Measurements from ENCODE around the gene CFAP43.
"Not testable (repeated sequence)": the region's sequence is repeated elsewhere in the genome, so short reads cannot be mapped to it uniquely, and the experiment has no call there.

CFAP43 gene

DNA sequence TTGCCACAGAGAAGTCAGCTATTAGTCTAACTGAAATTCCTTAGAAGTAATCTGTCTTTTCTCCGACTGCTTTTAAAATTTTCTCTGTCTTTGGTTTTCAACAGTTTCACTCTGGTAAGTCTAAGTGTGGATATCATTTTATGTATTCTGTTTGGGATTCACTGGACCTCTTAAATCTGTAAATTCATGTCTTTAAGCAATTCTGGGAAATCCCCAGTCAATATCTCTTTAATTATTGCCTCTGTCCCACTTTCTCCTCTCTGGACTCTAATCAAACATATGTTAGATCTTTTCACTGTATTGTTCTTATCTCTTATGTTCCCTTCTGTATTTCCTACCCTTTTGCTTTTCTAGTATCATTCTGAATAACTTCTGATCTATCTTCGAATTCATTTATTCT is 29.9 kb downstream of the CFAP43 start:
- H3K9ac ChIP-seq (ENCODE audit: low read depth, low read length): no peak overlapping the region
- H3K4me1 ChIP-seq (ENCODE audit: control insufficient read depth, insufficient read depth, low read length): no peaks in the 10 kb centered on the region
- no peaks in the 10 kb centered on the region for H3K36me3 ChIP-seq (ENCODE audit: control insufficient read depth, insufficient read depth, low read length)
- H3K4me3 ChIP-seq (ENCODE audit: low read depth, low read length): no peak overlapping the region
- no peaks in the 10 kb centered on the region for H3K27me3 ChIP-seq (ENCODE audit: control insufficient read depth, insufficient read depth, low read length)
- no peaks in the 10 kb centered on the region for H3K9me3 ChIP-seq (ENCODE audit: control insufficient read depth, insufficient read depth, low read length)

DNA sequence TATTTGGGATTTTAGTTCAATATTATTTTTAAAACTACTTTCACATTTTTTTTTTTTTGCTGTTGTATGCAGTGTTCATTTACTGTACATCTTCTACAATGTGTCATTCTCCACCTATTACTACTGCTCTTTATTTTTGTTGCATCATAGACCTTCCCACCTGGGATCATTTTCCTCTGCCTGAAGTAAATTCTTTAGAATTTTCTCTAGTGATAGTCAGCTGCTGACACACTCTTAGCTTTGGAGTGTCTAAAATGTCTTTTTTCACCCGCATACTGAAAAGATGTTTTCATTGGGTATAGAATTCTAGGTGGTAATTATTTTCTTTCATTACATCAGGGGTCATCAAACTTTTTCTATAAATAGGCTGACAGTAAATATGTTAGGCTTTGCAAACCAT is 30.5 kb downstream of the CFAP43 start:
- no peak overlapping the region for H3K4me3 ChIP-seq (ENCODE audit: low read depth, low read length)
- H3K36me3 ChIP-seq (ENCODE audit: control insufficient read depth, insufficient read depth, low read length): no peaks in the 10 kb centered on the region
- H3K9me3 ChIP-seq (ENCODE audit: control insufficient read depth, insufficient read depth, low read length): no peaks in the 10 kb centered on the region
- H3K4me1 ChIP-seq (ENCODE audit: control insufficient read depth, insufficient read depth, low read length): no peaks in the 10 kb centered on the region
- H3K9ac ChIP-seq (ENCODE audit: low read depth, low read length): no peak overlapping the region
- H3K27me3 ChIP-seq (ENCODE audit: control insufficient read depth, insufficient read depth, low read length): no peaks in the 10 kb centered on the region

DNA sequence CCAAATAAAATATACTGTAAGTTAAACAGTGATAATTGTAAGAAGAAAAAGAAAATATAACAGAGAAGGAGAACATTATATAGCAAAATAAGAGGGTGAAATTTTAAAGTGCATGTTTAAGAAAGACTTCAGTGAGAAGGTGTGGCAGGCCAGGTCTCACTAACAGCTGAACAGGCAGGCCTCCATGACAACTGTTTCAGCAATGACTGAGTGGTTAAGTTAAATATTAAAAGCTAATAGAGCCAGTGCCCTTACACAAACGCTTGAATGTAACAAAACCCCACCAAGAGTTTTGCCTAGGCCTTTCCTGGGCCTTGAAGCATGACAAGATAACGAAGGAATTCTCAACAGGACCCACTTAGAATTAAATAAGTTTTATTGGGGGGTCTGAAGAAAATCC is 32.6 kb downstream of the CFAP43 start:
- no peak overlapping the region for H3K4me3 ChIP-seq (ENCODE audit: low read depth, low read length)
- H3K9ac ChIP-seq (ENCODE audit: low read depth, low read length): no peak overlapping the region
- no peaks in the 10 kb centered on the region for H3K27me3 ChIP-seq (ENCODE audit: control insufficient read depth, insufficient read depth, low read length)
- H3K4me1 ChIP-seq (ENCODE audit: control insufficient read depth, insufficient read depth, low read length): no peaks in the 10 kb centered on the region
- H3K9me3 ChIP-seq (ENCODE audit: control insufficient read depth, insufficient read depth, low read length): no peaks in the 10 kb centered on the region
- H3K36me3 ChIP-seq (ENCODE audit: control insufficient read depth, insufficient read depth, low read length): no peaks in the 10 kb centered on the region

DNA sequence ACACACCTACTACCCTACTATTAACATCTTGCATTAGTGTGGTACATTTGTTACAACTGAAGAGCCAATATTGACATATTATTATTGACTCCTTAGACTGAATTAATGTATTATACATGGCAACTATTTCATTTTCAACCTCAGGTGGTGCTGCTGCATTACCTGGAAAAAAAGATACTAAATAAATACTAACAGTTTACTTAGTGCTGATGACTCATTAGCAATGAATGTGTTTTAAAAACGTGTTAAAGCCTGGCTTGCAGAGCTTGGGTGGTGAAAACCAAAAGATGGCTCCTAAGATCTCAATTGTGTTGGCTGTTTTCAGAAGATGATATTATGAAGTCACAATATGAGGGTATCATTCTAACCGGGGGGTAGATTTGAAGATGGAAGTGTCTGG is 34.8 kb downstream of the CFAP43 start:
- Histone ChIP-seq H3K9ac (ENCODE audit: low read depth, low read length) (no peak overlapping the region), H3K27me3 (ENCODE audit: control insufficient read depth, insufficient read depth, low read length) (no peaks in the 10 kb centered on the region), H3K36me3 (ENCODE audit: control insufficient read depth, insufficient read depth, low read length) (no peaks in the 10 kb centered on the region), H3K9me3 (ENCODE audit: control insufficient read depth, insufficient read depth, low read length) (no peaks in the 10 kb centered on the region), H3K4me1 (ENCODE audit: control insufficient read depth, insufficient read depth, low read length) (no peaks in the 10 kb centered on the region), H3K4me3 (ENCODE audit: low read depth, low read length) (no peak overlapping the region)

DNA sequence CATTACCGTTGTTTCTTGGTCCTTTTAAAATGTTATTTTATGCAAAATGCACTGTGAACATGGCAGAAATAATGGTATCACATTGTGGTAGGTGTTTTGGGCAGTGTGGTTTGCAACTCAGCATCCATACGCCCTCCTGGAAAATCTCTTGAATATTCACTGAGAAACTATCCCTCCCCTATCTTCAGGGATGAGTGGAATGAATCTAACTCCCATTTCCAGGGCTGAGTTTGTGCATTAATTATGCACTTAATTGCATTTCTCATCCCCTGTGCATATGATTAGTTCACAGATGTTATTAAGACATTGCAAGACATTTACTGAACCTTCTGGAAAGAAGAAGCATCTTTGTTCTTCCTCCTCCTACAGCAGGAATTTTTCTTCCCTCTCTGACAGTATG is 36.5 kb downstream of the CFAP43 start:
- Histone ChIP-seq H3K4me1 (ENCODE audit: control insufficient read depth, insufficient read depth, low read length) (no peaks in the 10 kb centered on the region), H3K4me3 (ENCODE audit: low read depth, low read length) (no peak overlapping the region), H3K9ac (ENCODE audit: low read depth, low read length) (no peak overlapping the region), H3K27me3 (ENCODE audit: control insufficient read depth, insufficient read depth, low read length) (no peaks in the 10 kb centered on the region), H3K9me3 (ENCODE audit: control insufficient read depth, insufficient read depth, low read length) (no peaks in the 10 kb centered on the region), H3K36me3 (ENCODE audit: control insufficient read depth, insufficient read depth, low read length) (no peaks in the 10 kb centered on the region)

DNA sequence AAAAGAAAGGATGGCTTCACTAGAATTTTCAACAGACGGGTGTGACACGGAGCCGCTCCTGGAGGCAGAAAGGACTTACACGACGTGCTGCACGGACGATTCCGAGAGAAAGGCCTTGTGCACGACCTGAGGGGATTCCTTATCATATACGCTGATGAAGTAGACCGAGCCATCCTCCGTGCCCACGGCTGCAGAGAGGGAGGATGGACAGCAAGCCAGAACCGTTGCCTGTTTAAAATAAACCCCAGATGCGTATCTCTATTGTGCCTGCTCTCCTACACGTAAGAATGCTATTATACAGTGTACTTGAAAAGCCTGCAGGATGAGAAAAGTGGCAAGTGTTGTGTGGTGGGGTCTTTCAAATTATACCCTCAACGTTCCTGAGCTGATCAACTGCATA is 38.4 kb downstream of the CFAP43 start:
- H3K4me1 ChIP-seq (ENCODE audit: control insufficient read depth, insufficient read depth, low read length): no peaks in the 10 kb centered on the region
- H3K9me3 ChIP-seq (ENCODE audit: control insufficient read depth, insufficient read depth, low read length): no peaks in the 10 kb centered on the region
- H3K36me3 ChIP-seq (ENCODE audit: control insufficient read depth, insufficient read depth, low read length): no peaks in the 10 kb centered on the region
- no peaks in the 10 kb centered on the region for H3K27me3 ChIP-seq (ENCODE audit: control insufficient read depth, insufficient read depth, low read length)
- H3K4me3 ChIP-seq (ENCODE audit: low read depth, low read length): no peak overlapping the region
- no peak overlapping the region for H3K9ac ChIP-seq (ENCODE audit: low read depth, low read length)

DNA sequence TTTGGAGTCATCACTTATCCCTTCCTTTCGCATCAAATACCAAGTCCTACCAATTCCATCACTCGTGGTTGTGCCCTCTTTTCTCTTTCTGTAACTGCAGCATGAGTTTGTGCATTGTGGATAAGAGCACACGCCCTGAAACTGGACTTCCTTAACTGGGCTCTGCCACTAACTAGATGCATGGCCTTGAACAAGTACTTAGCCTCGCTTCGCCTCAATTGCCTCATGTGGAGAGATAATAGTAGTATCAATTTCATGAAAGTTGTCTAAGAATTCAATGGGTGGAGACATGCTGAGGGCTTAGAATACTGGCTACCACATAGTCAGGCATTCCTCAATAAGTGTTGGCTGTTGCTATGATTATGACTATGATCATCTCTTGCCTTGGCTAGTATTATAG is 41.5 kb downstream of the CFAP43 start:
- H3K36me3 ChIP-seq (ENCODE audit: control insufficient read depth, insufficient read depth, low read length): no peaks in the 10 kb centered on the region
- H3K4me1 ChIP-seq (ENCODE audit: control insufficient read depth, insufficient read depth, low read length): no peaks in the 10 kb centered on the region
- H3K9ac ChIP-seq (ENCODE audit: low read depth, low read length): no peak overlapping the region
- no peak overlapping the region for H3K4me3 ChIP-seq (ENCODE audit: low read depth, low read length)
- H3K27me3 ChIP-seq (ENCODE audit: control insufficient read depth, insufficient read depth, low read length): no peaks in the 10 kb centered on the region
- H3K9me3 ChIP-seq (ENCODE audit: control insufficient read depth, insufficient read depth, low read length): no peaks in the 10 kb centered on the region

DNA sequence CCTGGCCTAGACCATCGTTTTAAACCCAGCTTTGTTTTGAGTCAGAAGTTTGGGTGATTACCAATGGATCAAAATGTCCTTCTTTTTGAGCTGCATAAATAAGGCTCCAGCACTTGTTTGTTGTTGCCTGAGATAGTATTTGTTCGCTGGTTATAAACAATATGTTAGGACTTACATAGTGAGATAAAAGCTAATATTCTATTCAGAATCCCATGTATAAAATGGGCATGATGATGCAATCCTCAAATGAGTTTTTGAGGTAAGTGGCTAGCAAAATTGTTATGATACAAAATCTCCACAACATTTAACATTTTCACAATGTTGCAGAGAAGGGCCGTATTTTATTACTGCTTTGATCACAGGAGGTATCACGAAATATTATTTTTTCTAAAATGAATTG is 48.5 kb downstream of the CFAP43 start:
- H3K4me1 ChIP-seq (ENCODE audit: control insufficient read depth, insufficient read depth, low read length): no peaks in the 10 kb centered on the region
- H3K27me3 ChIP-seq (ENCODE audit: control insufficient read depth, insufficient read depth, low read length): no peaks in the 10 kb centered on the region
- no peaks in the 10 kb centered on the region for H3K9me3 ChIP-seq (ENCODE audit: control insufficient read depth, insufficient read depth, low read length)
- H3K4me3 ChIP-seq (ENCODE audit: low read depth, low read length): no peak overlapping the region
- H3K9ac ChIP-seq (ENCODE audit: low read depth, low read length): no peak overlapping the region
- H3K36me3 ChIP-seq (ENCODE audit: control insufficient read depth, insufficient read depth, low read length): no peaks in the 10 kb centered on the region

DNA sequence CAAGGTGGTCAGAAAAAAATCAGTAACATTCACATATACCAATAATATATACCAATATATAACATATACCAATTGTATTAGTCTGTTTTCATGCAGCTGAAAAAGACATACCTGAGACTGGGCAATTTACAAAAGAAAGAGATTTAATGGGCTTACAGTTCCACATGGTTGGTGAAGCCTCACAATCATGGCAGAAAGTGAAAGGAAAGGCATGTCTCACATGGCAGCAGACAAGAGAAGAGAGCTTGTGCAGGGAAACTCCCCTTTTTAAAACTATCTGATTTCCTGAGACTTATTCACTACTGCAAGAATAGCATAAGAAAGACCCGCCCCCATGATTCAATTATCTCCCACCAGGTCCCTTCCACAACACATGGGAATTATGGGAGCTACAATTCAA is 58.0 kb downstream of the CFAP43 start:
- not testable (repeated sequence) for H3K9me3 ChIP-seq (ENCODE audit: control insufficient read depth, insufficient read depth, low read length); H3K36me3 ChIP-seq (ENCODE audit: control insufficient read depth, insufficient read depth, low read length); H3K4me1 ChIP-seq (ENCODE audit: control insufficient read depth, insufficient read depth, low read length); H3K4me3 ChIP-seq (ENCODE audit: low read depth, low read length); H3K9ac ChIP-seq (ENCODE audit: low read depth, low read length); H3K27me3 ChIP-seq (ENCODE audit: control insufficient read depth, insufficient read depth, low read length)

DNA sequence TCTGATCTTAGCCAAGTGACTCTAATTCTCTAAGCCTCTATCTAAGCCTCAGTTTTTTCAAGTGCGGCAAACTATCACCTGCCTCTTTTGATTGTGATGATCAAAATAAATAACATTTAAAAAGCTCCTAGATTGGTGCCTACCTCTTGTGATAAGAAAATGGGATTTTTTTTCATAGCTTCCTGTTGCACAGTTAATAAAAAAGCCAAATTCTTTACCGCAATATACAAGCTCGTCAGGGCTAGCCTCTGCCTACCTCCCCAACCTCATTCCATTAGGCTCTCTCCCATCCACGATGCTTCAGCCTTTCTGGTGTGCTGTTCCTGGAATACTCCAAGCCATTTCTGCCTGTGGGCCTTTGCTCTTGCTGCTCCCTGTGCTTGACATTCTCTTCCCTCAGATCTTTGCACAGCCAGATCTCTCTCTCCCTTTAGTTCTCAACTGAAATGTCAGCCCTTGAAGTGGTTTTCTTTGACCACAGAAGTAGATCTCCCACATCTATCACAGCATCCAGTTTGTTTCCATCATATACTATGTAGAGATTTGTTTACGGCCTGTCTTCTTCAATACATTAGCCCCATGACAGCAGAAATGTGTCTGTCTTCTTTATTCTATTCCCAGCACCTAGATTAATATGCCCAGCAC is 61.4 kb downstream of the CFAP43 start:
- Histone ChIP-seq H3K4me3 (ENCODE audit: low read depth, low read length) (no peak overlapping the region), H3K9me3 (ENCODE audit: control insufficient read depth, insufficient read depth, low read length) (peaks cover 4% of the 10 kb centered on the region), H3K9ac (ENCODE audit: low read depth, low read length) (no peak overlapping the region), H3K27me3 (ENCODE audit: control insufficient read depth, insufficient read depth, low read length) (no peaks in the 10 kb centered on the region), H3K36me3 (ENCODE audit: control insufficient read depth, insufficient read depth, low read length) (no peaks in the 10 kb centered on the region), H3K4me1 (ENCODE audit: control insufficient read depth, insufficient read depth, low read length) (no peaks in the 10 kb centered on the region)

DNA sequence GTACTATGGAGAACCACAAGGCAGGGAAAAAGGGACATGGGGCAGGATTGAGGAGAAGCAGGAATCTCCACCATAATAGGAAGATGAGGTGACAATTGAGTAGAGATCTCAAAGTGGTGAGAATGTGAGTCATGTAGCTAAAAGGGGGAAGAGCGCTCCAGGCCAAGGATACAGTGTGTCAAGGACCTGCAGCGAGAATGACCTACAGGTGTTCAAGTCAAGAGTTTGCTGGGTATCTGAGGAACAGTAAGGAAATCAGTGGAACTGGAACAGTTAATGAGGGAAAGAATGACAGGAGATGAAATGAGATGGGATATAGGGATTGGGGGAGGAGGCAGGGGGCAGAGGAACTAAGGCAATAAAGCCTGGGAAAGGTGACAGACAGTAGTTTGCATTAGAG is 76.6 kb downstream of the CFAP43 start:
- no peak overlapping the region for H3K9ac ChIP-seq (ENCODE audit: low read depth, low read length)
- H3K9me3 ChIP-seq (ENCODE audit: control insufficient read depth, insufficient read depth, low read length): no peaks in the 10 kb centered on the region
- no peak overlapping the region for H3K4me3 ChIP-seq (ENCODE audit: low read depth, low read length)
- peaks cover 10% of the 10 kb centered on the region for H3K4me1 ChIP-seq (ENCODE audit: control insufficient read depth, insufficient read depth, low read length)
- H3K36me3 ChIP-seq (ENCODE audit: control insufficient read depth, insufficient read depth, low read length): no peaks in the 10 kb centered on the region
- H3K27me3 ChIP-seq (ENCODE audit: control insufficient read depth, insufficient read depth, low read length): no peaks in the 10 kb centered on the region

DNA sequence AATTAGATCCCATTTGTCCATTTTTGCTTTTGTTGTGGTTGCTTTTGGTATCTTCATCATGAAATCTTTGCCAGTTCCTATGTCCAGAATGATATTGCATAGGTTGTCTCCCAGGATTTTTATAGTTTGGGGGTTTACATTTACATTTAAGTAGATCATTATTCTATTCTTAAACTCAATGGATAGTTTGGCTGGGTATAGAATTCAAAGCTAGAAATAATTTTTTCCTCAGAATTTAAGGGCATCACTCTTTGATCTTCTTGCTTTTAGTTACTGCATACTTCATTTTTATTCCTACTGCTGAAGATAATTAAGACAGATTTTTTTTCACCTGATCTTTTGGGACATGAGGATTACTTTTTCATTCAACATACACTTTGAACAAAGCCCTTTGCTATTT is 80.4 kb downstream of the CFAP43 start:
- H3K9me3 ChIP-seq (ENCODE audit: control insufficient read depth, insufficient read depth, low read length): no peaks in the 10 kb centered on the region
- H3K4me3 ChIP-seq (ENCODE audit: low read depth, low read length): no peak overlapping the region
- peaks cover 10% of the 10 kb centered on the region for H3K4me1 ChIP-seq (ENCODE audit: control insufficient read depth, insufficient read depth, low read length)
- no peaks in the 10 kb centered on the region for H3K27me3 ChIP-seq (ENCODE audit: control insufficient read depth, insufficient read depth, low read length)
- no peak overlapping the region for H3K9ac ChIP-seq (ENCODE audit: low read depth, low read length)
- H3K36me3 ChIP-seq (ENCODE audit: control insufficient read depth, insufficient read depth, low read length): no peaks in the 10 kb centered on the region

All from iPS-15b (cell line).